ENCODE data around the gene PLXND1. TPM values are rescaled to one million over a fixed set of nuclear protein-coding genes. Genes with fewer than 3 reads are reported as not detected.

PLXND1 gene
- total RNA-seq, 4 donors from 2014 or later = 13.1 to 305 (median 48.2) TPM

DNA sequence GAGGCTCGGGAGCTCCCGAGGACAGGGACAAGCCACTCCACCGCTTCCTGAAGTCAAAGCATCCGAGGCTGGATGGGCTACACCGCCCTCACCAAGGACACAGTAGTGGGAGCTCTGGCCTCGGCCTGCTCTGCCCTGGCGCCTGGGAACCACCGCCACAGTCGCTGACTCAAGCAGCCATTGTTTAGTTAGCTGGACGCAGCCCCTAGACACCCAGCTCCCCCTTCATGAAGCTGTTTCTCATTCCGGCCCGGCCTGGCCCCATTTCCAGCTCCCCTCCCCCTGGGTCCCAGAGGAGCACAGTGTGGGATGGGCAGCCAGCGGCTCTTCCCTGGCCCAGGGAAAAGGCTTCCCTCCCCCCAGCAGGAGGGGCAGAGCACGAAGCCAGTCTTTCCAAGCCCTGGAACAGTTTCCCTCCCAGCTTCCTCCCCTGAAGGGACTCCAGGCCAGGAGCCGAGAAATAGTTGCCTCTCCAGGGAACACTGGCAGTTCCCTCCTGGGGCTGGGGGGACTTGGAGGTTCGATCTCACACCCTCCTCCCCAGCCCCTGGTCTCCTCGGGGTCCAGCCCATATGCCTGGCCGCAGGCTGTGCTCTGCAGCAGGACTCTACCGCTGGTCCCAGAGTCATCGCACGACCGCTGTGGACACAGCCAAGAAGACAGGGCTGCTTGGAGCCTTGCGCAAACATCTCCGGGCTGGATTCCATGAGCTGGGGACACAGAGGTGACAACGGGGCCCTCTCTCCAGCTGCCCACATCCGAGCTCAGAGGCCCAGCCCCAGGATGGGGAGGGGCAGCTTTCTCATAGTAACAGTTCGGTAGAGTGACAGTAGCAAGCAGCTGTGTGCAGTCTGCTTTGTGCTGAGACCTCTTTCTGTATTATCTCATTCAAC lies 10.0 kb downstream of the PLXND1 start:
- H3K27ac ChIP-seq = peak overlapping the region; percentile 67 to 83 (median 74)
- peak in 1 of 3 donors; percentile 71 for DNase-seq
- peaks cover 0 to 86% (median 13%) of the 10 kb centered on the region in 4 donors for H3K4me1 ChIP-seq
- no peaks in the 10 kb centered on the region for H3K36me3 ChIP-seq
- peak overlapping the region in 2 of 4 donors; percentile 11 to 16 for H3K4me3 ChIP-seq
- H3K27me3 ChIP-seq = no peaks in the 10 kb centered on the region
- TF ChIP-seq, protein P1, sequence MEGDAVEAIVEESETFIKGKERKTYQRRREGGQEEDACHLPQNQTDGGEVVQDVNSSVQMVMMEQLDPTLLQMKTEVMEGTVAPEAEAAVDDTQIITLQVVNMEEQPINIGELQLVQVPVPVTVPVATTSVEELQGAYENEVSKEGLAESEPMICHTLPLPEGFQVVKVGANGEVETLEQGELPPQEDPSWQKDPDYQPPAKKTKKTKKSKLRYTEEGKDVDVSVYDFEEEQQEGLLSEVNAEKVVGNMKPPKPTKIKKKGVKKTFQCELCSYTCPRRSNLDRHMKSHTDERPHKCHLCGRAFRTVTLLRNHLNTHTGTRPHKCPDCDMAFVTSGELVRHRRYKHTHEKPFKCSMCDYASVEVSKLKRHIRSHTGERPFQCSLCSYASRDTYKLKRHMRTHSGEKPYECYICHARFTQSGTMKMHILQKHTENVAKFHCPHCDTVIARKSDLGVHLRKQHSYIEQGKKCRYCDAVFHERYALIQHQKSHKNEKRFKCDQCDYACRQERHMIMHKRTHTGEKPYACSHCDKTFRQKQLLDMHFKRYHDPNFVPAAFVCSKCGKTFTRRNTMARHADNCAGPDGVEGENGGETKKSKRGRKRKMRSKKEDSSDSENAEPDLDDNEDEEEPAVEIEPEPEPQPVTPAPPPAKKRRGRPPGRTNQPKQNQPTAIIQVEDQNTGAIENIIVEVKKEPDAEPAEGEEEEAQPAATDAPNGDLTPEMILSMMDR (IDR thresholded peaks at IDR 0.05) = no peak
- no peak for TF ChIP-seq POLR2A (IDR thresholded peaks at IDR 0.05)
- H3K9me3 ChIP-seq = no peaks in the 10 kb centered on the region

- Histone ChIP-seq H3K4me3 (no peak overlapping the region), H3K36me3 (no peaks in the 10 kb centered on the region), H3K9me3 (no peaks in the 10 kb centered on the region), H3K27ac (peak overlapping the region; percentile 67 to 83 (median 74)), H3K4me1 (peaks cover 0 to 89% (median 13%) of the 10 kb centered on the region in 4 donors), H3K27me3 (no peaks in the 10 kb centered on the region)
- TF ChIP-seq POLR2A (IDR thresholded peaks at IDR 0.05) = no peak
- TF ChIP-seq, protein P1 (IDR thresholded peaks at IDR 0.05) = no peak
- no peak for DNase-seq
Measured at GRCh38 chr3:129595544-129596193, 10.8 kb downstream of the PLXND1 start.

DNA sequence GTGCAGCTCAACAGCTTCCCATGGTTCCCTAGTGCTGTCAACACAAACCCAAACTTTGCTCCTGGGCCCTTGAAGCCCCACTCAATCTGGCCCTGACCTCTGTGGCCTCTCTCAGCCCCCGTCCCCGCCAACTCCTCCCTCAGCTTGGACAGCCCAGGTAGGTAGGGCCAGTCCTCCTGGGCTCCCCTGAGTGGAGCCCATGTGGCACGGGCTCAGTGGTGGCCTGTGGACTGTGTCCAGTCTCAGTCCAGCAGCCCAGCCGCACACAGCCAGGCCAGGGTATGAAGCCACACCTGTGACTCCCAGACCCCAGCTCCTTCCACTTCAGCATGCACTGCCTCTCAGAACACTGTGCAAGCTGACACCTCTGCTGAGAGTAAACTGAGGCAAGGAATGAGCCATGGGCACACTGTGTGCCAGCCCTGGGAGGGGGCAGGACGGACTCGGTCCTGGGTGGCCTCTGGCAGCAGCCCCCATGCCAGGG lies 11.5 kb downstream of the PLXND1 start:
- Histone ChIP-seq H3K27me3 (no peaks in the 10 kb centered on the region), H3K36me3 (no peaks in the 10 kb centered on the region), H3K4me3 (no peak overlapping the region), H3K27ac (peak overlapping the region; percentile 67 to 83 (median 74)), H3K4me1 (peaks cover 0 to 82% (median 13%) of the 10 kb centered on the region in 4 donors), H3K9me3 (no peaks in the 10 kb centered on the region)
- no peak for DNase-seq
- TF ChIP-seq POLR2A (IDR thresholded peaks at IDR 0.05) = no peak
- TF ChIP-seq, protein P1 (IDR thresholded peaks at IDR 0.05) = no peak

- H3K4me3 ChIP-seq = no peak overlapping the region
- no peak for TF ChIP-seq POLR2A (IDR thresholded peaks at IDR 0.05)
- TF ChIP-seq, protein P1 (IDR thresholded peaks at IDR 0.05) = no peak
- H3K27me3 ChIP-seq = no peaks in the 10 kb centered on the region
- no peaks in the 10 kb centered on the region for H3K36me3 ChIP-seq
- H3K27ac ChIP-seq = peak overlapping the region in 3 of 4 donors; percentile 56 to 83 (median 77)
- no peaks in the 10 kb centered on the region for H3K9me3 ChIP-seq
- DNase-seq = no peak
- H3K4me1 ChIP-seq = peaks cover 0 to 76% (median 13%) of the 10 kb centered on the region in 4 donors
Measured at GRCh38 chr3:129594409-129594808, 12.1 kb downstream of the PLXND1 start.

GRCh38 chr3:129593595-129594339 lies 12.7 kb downstream of the PLXND1 start:
- peak in 2 of 3 donors; percentile 63 to 75 for DNase-seq
- Histone ChIP-seq H3K36me3 (no peaks in the 10 kb centered on the region), H3K27me3 (no peaks in the 10 kb centered on the region), H3K9me3 (no peaks in the 10 kb centered on the region), H3K27ac (peak overlapping the region; percentile 56 to 83 (median 66)), H3K4me1 (peaks cover 0 to 70% (median 13%) of the 10 kb centered on the region in 4 donors), H3K4me3 (peak overlapping the region in 1 of 4 donors; percentile 5)
- no peak for TF ChIP-seq POLR2A (IDR thresholded peaks at IDR 0.05)
- TF ChIP-seq, protein P1 (IDR thresholded peaks at IDR 0.05) = no peak
